GM12878 (cell line): ENCODE results near the gene CDYL. TPM values are rescaled to one million over a fixed set of nuclear protein-coding genes. Genes with fewer than 3 reads are reported as not detected.

ENCODE experiments used
- ATAC-seq: fragments of 200-7000 bp; cut with Tn5 transposase; 3 replicates; pipeline ENCODE4 v1.9.1; 2020; ENCODE audit warnings: mild to moderate bottlenecking, moderate library complexity
- BruUV-seq: library from RNA; stranded (reverse); fragments of 400-500 nt; replicated peaks from 2 replicates; lab custom pipeline; 2021; lab: Mats Ljungman, UMichigan
- CTCF ChIA-PET: fragments of 300-600 bp; sonication (Branson Sonifier 250); formaldehyde crosslinking; extraction: SDS; loops from one replicate; lab custom pipeline; 2021; ENCODE audit warnings: inconsistent platforms; lab: Yijun Ruan, JAX
- POLR2A ChIA-PET: fragments of 350-600 bp; formaldehyde crosslinking; extraction: SDS; loops from one replicate; lab custom pipeline; 2021; ENCODE audit warnings: inconsistent platforms; lab: Charles Lee
- RAD21 ChIA-PET: fragments of 300-600 bp; sonication (Branson Sonifier 250); formaldehyde crosslinking; loops from one replicate; lab custom pipeline; 2023; ENCODE audit warnings: antibody characterized with exemption; ENCODE audit not compliant: unreplicated experiment; lab: Charles Lee
- SMC1A ChIA-PET: fragments of 300-600 bp; sonication (Branson Sonifier 250); formaldehyde crosslinking; loops from one replicate; lab custom pipeline; 2023; ENCODE audit not compliant: unreplicated experiment, uncharacterized antibody; lab: Charles Lee
- DNase-seq: peaks from one replicate; pipeline ENCODE4 v3.0.0-alpha.2; 2011; ENCODE audit warnings: low read depth, low spot score
- FAIRE-seq: peaks from 3 replicates; lab custom pipeline; 2011; peaks lifted over from hg19 to GRCh38; lab: Jason Lieb, UNC
- H2AFZ ChIP-seq: 2 replicates; pipeline ENCODE4 v1.6.0; 2011; ENCODE audit warnings: low read depth, low read length, control low read depth; ENCODE audit not compliant: control insufficient read depth
- H3K27ac ChIP-seq: 2 replicates; pipeline ENCODE4 v1.5.1; 2011; ENCODE audit warnings: control low read depth; ENCODE audit not compliant: control insufficient read depth, insufficient read depth
- H3K27me3 ChIP-seq, 2 experiments: replicated peaks in 1 of 2; 2 replicates each; pipeline versions ENCODE4 v1.6.0 to v1.6.1; 2011; ENCODE audit warnings: low read length in 1 of 2; ENCODE audit not compliant: control insufficient read depth in 2 of 2, insufficient read depth in 2 of 2
- H3K36me3 ChIP-seq, 2 experiments: 2 replicates each; pipeline ENCODE4 v1.5.1; 2011; ENCODE audit warnings: low read length in 1 of 2; ENCODE audit not compliant: control insufficient read depth in 2 of 2, insufficient read depth in 2 of 2
- H3K4me1 ChIP-seq: 2 replicates; pipeline ENCODE4 v1.6.1; 2011; ENCODE audit warnings: mild to moderate bottlenecking, low read length, moderate library complexity, mixed read lengths; ENCODE audit not compliant: control insufficient read depth, insufficient read depth
- H3K4me2 ChIP-seq: 2 replicates; pipeline ENCODE4 v1.6.0; 2011; ENCODE audit warnings: control low read depth; ENCODE audit not compliant: control insufficient read depth, insufficient read depth
- H3K4me3 ChIP-seq: fragments of 200-600 bp; sonication (generic); 2 replicates; pipeline ENCODE4 v1.5.1; 2016
- H3K79me2 ChIP-seq: 2 replicates; pipeline ENCODE4 v1.6.0; 2011; ENCODE audit warnings: low read length; ENCODE audit not compliant: control insufficient read depth, insufficient read depth
- H3K9ac ChIP-seq: 2 replicates; pipeline ENCODE4 v1.8.0; 2011; ENCODE audit warnings: low read length, control low read depth, mixed read lengths; ENCODE audit not compliant: control insufficient read depth, insufficient read depth
- H3K9me3 ChIP-seq: replicated peaks from 3 replicates; pipeline ENCODE4 v1.5.1; 2011; ENCODE audit warnings: mild to moderate bottlenecking, low read length; ENCODE audit not compliant: control insufficient read depth, insufficient read depth
- H4K20me1 ChIP-seq: 2 replicates; pipeline ENCODE4 v1.6.0; 2011; ENCODE audit not compliant: control insufficient read depth, insufficient read depth
- CBX5 ChIP-seq: sonication (generic); IDR thresholded peaks from 2 replicates; pipeline ENCODE4 v1.6.1; 2016; ENCODE audit warnings: low read depth, moderate library complexity, mild to moderate bottlenecking, inconsistent platforms
- NFYA ChIP-seq: IDR thresholded peaks from 2 replicates; pipeline ENCODE4 v1.6.1; 2011; ENCODE audit warnings: low read depth, mild to moderate bottlenecking, low read length, improper control_type of control experiment, borderline replicate concordance
- POLR2A ChIP-seq: IDR thresholded peaks from 2 replicates; pipeline ENCODE4 v1.6.1; 2011; ENCODE audit warnings: low read depth, mild to moderate bottlenecking, low read length
- SMAD1 ChIP-seq: fragments of 450-650 bp; IDR thresholded peaks from 2 replicates; pipeline ENCODE4 v1.6.1; 2018; ENCODE audit warnings: mild to moderate bottlenecking, low read depth; ENCODE audit not compliant: partially characterized antibody
- SUZ12 ChIP-seq: fragments of 200-600 bp; sonication (generic); IDR thresholded peaks from one replicate; pipeline ENCODE4 v1.6.1; 2018; ENCODE audit warnings: antibody characterized with exemption, mild to moderate bottlenecking; ENCODE audit not compliant: unreplicated experiment
- ZNF207 ChIP-seq: fragments of 450-650 bp; IDR thresholded peaks from 2 replicates; pipeline ENCODE4 v1.6.1; 2014; ENCODE audit warnings: antibody characterized with exemption, mild to moderate bottlenecking, borderline replicate concordance
- WGBS: methylation state at CpG from one replicate; pipeline ENCODE4 v1.1.6; 2016; ENCODE audit warnings: low lambda C conversion rate; ENCODE audit not compliant: insufficient replicate concordance, insufficient coverage; ENCODE audit errors: missing lambda C conversion rate; 5-methylcytosine and 5-hydroxymethylcytosine counted together
- in situ Hi-C: fragments of 300-500 bp; cut with MboI; formaldehyde crosslinking; loops from 9 replicates; pipeline ENCODE4 v1.14.3; 2018; ENCODE audit warnings: mixed read lengths
- intact Hi-C: fragments of 100-400 bp; cut with micrococcal nuclease; formaldehyde crosslinking; loops from one replicate; pipeline ENCODE4 v1.14.2; 2022; ENCODE audit not compliant: unreplicated experiment
- polyA plus RNA-seq, 11 experiments: library from polyadenylated mRNA; depleted of rRNA in 4 of 11; unstranded in 6 of 11; stranded (reverse) in 5 of 11; fragments of >200 nt; fragmentation: Nextera tagmentation in 4 of 11; fragmentation: Illumina TruSeq in 1 of 11; extraction: Ambion mirVana in 4 of 11; extraction: Trizol in 1 of 11; gene quantifications; 1 replicate in 1 of 11; 2 replicates in 10 of 11; pipeline versions ENCODE4 v1.2.1 to v1.2.3, GENCODE V29; 2011 to 2016; ENCODE audit warnings: inconsistent platforms in 2 of 11, missing spikeins in 2 of 11, low read depth in 1 of 11
- total RNA-seq, 4 experiments: library from RNA; depleted of rRNA in 3 of 4; stranded (reverse); fragments of >200 nt in 3 of 4; fragmentation: Illumina TruSeq in 1 of 4; extraction: Trizol in 1 of 4; gene quantifications; 2 replicates each; pipeline versions ENCODE4 v1.2.1 to v1.2.3, GENCODE V29; 2013 to 2021
- TF ChIP-seq, protein P1 (sequence below): IDR thresholded peaks from 2 replicates; pipeline ENCODE4 v1.6.1; 2012; ENCODE audit warnings: mild to moderate bottlenecking, low read depth, low read length

The CDYL gene
- total and polyA plus RNA-seq, 10 of the 15 experiments (the other 5 are each of a cell fraction or from before 2014, with no cell fraction given) = 9.3 to 61.2 (median 28.5) TPM

GRCh38 chr6:4853349-4853748, 77.1 kb downstream of the CDYL start:
- Histone ChIP-seq H2AFZ (no peak overlapping the region), H3K36me3 (peaks cover 0 to 7% of the 10 kb centered on the region in 2 experiments; a peak in 1 of 4 replicates), H3K9ac (no peak overlapping the region), H3K27me3 (no peaks in the 10 kb centered on the region), H3K4me3 (no peak overlapping the region), H3K4me2 (no peak overlapping the region), H3K79me2 (peaks cover 56% of the 10 kb centered on the region), H3K9me3 (no peaks in the 10 kb centered on the region), H3K4me1 (no peaks in the 10 kb centered on the region), H3K27ac (no peak overlapping the region), H4K20me1 (peaks cover 3% of the 10 kb centered on the region; the same call in 1 of the 2 replicates)
- in situ Hi-C loops = no loop called here
- no TSS peak for BruUV-seq
- TF ChIP-seq, protein P1, sequence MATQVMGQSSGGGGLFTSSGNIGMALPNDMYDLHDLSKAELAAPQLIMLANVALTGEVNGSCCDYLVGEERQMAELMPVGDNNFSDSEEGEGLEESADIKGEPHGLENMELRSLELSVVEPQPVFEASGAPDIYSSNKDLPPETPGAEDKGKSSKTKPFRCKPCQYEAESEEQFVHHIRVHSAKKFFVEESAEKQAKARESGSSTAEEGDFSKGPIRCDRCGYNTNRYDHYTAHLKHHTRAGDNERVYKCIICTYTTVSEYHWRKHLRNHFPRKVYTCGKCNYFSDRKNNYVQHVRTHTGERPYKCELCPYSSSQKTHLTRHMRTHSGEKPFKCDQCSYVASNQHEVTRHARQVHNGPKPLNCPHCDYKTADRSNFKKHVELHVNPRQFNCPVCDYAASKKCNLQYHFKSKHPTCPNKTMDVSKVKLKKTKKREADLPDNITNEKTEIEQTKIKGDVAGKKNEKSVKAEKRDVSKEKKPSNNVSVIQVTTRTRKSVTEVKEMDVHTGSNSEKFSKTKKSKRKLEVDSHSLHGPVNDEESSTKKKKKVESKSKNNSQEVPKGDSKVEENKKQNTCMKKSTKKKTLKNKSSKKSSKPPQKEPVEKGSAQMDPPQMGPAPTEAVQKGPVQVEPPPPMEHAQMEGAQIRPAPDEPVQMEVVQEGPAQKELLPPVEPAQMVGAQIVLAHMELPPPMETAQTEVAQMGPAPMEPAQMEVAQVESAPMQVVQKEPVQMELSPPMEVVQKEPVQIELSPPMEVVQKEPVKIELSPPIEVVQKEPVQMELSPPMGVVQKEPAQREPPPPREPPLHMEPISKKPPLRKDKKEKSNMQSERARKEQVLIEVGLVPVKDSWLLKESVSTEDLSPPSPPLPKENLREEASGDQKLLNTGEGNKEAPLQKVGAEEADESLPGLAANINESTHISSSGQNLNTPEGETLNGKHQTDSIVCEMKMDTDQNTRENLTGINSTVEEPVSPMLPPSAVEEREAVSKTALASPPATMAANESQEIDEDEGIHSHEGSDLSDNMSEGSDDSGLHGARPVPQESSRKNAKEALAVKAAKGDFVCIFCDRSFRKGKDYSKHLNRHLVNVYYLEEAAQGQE = 0 out of 2 replicates have a peak, but pooled peaks have one; percentile 22
- TF ChIP-seq POLR2A = no peak
- no peak for TF ChIP-seq CBX5
- no peak for TF ChIP-seq SMAD1
- TF ChIP-seq SUZ12 = no peak
- no peak for TF ChIP-seq NFYA
- no peak for TF ChIP-seq ZNF207
- ChIA-PET SMC1A (interaction anchor here (0.6 to 1.8 kb wide), 5 partner anchors 9 to 305 kb away, joined by 3 to 6 read pairs (median 3); no protein-coding TSS in a partner anchor), CTCF (interaction anchor here (1.1 kb wide), 1 partner anchor 8 kb away, joined by 4 read pairs; no protein-coding TSS in a partner anchor), POLR2A (interaction anchor here (0.5 kb wide), 1 partner anchor 42 kb away, joined by 3 read pairs; no protein-coding TSS in a partner anchor), RAD21 (interaction anchor here (0.5 kb wide), 1 partner anchor 1966 kb away, joined by 4 read pairs; no protein-coding TSS in a partner anchor)
- DNase-seq (no peak), FAIRE-seq (no peak), ATAC-seq (no peak)
- intact Hi-C loops = no loop called here
- 88% methylated on average over 4 of the region's 4 CpGs for whole genome bisulfite sequencing
